SH-SY5Y (cell line): ENCODE measurements around the gene FZD10.

Experiments used
- GATA2 ChIP-seq: IDR thresholded peaks from 2 replicates; pipeline ENCODE4 v1.6.1; 2011; ENCODE audit warnings: mild to moderate bottlenecking, low read depth, low read length
- GATA3 ChIP-seq: IDR thresholded peaks from 2 replicates; pipeline ENCODE4 v1.6.1; 2011; ENCODE audit warnings: low read depth, mild to moderate bottlenecking, low read length, moderate library complexity

- TF ChIP-seq GATA3 (no peak), GATA2 (peak; percentile 64)
Observed at GRCh38 chr12:130138478-130138877, 23.8 kb upstream of the FZD10 start.
